Ishikawa (cell line): Measurements from ENCODE around the gene SATB1.

Experiments
- CEBPB ChIP-seq: IDR thresholded peaks from 2 replicates; pipeline ENCODE4 v1.6.1; 2012
- EGR1 ChIP-seq: IDR thresholded peaks from 2 replicates; pipeline ENCODE4 v1.6.1; 2012
- EP300 ChIP-seq: IDR thresholded peaks from 2 replicates; pipeline ENCODE4 v1.6.1; 2012; ENCODE audit warnings: borderline replicate concordance
- MAX ChIP-seq: IDR thresholded peaks from 2 replicates; pipeline ENCODE4 v1.6.1; 2012
- NFIC ChIP-seq: IDR thresholded peaks from 2 replicates; pipeline ENCODE4 v1.6.1; 2012
- RAD21 ChIP-seq: IDR thresholded peaks from 2 replicates; pipeline ENCODE4 v1.6.1; 2012; ENCODE audit warnings: low read depth
- REST ChIP-seq: IDR thresholded peaks from 2 replicates; pipeline ENCODE4 v1.6.1; 2012; ENCODE audit warnings: low read depth, mild to moderate bottlenecking
- TAF1 ChIP-seq: IDR thresholded peaks from 2 replicates; pipeline ENCODE4 v1.6.1; 2012; ENCODE audit warnings: low read depth, mild to moderate bottlenecking
- ZBTB7A ChIP-seq: IDR thresholded peaks from 2 replicates; pipeline ENCODE4 v1.6.1; 2012; ENCODE audit warnings: low read depth

- TF ChIP-seq TAF1: no peak
- TF ChIP-seq MAX: no peak
- TF ChIP-seq CEBPB: no peak
- no peak for TF ChIP-seq EP300
- TF ChIP-seq EGR1: no peak
- TF ChIP-seq RAD21: peak; percentile 42
- no peak for TF ChIP-seq REST
- no peak for TF ChIP-seq NFIC
- TF ChIP-seq ZBTB7A: no peak
Observed at GRCh38 chr3:18389108-18389733, 35.9 kb downstream of the SATB1 start.
